NB4 (cell line): ENCODE results near the gene GRN.

Experiments
- CTCF ChIP-seq: IDR thresholded peaks from one replicate; pipeline ENCODE4 v1.5.1; 2012; ENCODE audit warnings: low read depth, low read length
- POLR2A ChIP-seq: IDR thresholded peaks from 2 replicates; pipeline ENCODE4 v1.6.1; 2011; ENCODE audit warnings: mild to moderate bottlenecking; ENCODE audit not compliant: insufficient read length; ENCODE audit errors: extremely low read depth

- TF ChIP-seq POLR2A (no peak), CTCF (no peak)
These were observed 30.0 kb upstream of the GRN start for GRCh38 chr17:44314869-44315661.
